DMS79 (cell line): Measurements from ENCODE around the gene FCHSD2.
"Not testable (repeated sequence)": the region's sequence is repeated elsewhere in the genome, so short reads cannot be mapped to it uniquely, and the experiment has no call there.

Source experiments
- DNase-seq: peaks from one replicate; lab custom pipeline; 2025; lab: John Stamatoyannopoulos, UW

FCHSD2 gene

GRCh38 chr11:73011126-73011817 is 130.8 kb downstream of the FCHSD2 start:
- no peak for DNase-seq

GRCh38 chr11:73009972-73010371 is 132.1 kb downstream of the FCHSD2 start:
- no peak for DNase-seq

GRCh38 chr11:73004088-73004487 is 138.0 kb downstream of the FCHSD2 start:
- DNase-seq: no peak

- DNase-seq: no peak
Measured at GRCh38 chr11:73003088-73003487, 139.0 kb downstream of the FCHSD2 start.

GRCh38 chr11:73002214-73002613 is 139.9 kb downstream of the FCHSD2 start:
- DNase-seq: no peak

- no peak for DNase-seq
Measured at GRCh38 chr11:73001615-73002014, 140.5 kb downstream of the FCHSD2 start.

- DNase-seq: no peak
Measured at GRCh38 chr11:72998676-72999075, 143.4 kb downstream of the FCHSD2 start.

- no peak for DNase-seq
Measured at GRCh38 chr11:72996959-72997358, 145.2 kb downstream of the FCHSD2 start.

- DNase-seq: no peak
Measured at GRCh38 chr11:72989727-72990126, 152.4 kb downstream of the FCHSD2 start.

- DNase-seq: no peak
Measured at GRCh38 chr11:72988821-72989220, 153.3 kb downstream of the FCHSD2 start.

GRCh38 chr11:72985645-72986044 is 156.5 kb downstream of the FCHSD2 start:
- DNase-seq: no peak

GRCh38 chr11:72984453-72985077 is 157.6 kb downstream of the FCHSD2 start:
- DNase-seq: no peak

GRCh38 chr11:72983560-72983959 is 158.6 kb downstream of the FCHSD2 start:
- DNase-seq: no peak

GRCh38 chr11:72981971-72982685 is 160.0 kb downstream of the FCHSD2 start:
- no peak for DNase-seq

GRCh38 chr11:72981080-72981479 is 161.0 kb downstream of the FCHSD2 start:
- DNase-seq: no peak

GRCh38 chr11:72977782-72978181 is 164.3 kb downstream of the FCHSD2 start:
- DNase-seq: not testable (repeated sequence)

GRCh38 chr11:72976522-72976892 is 165.6 kb downstream of the FCHSD2 start:
- not testable (repeated sequence) for DNase-seq

GRCh38 chr11:72975778-72976521 is 166.2 kb downstream of the FCHSD2 start:
- no peak for DNase-seq

GRCh38 chr11:72974487-72975205 is 167.5 kb downstream of the FCHSD2 start:
- DNase-seq: no peak

- DNase-seq: no peak
Measured at GRCh38 chr11:72972496-72973128, 169.5 kb downstream of the FCHSD2 start.
